ENCODE data around the gene USH2A.

USH2A gene

DNA sequence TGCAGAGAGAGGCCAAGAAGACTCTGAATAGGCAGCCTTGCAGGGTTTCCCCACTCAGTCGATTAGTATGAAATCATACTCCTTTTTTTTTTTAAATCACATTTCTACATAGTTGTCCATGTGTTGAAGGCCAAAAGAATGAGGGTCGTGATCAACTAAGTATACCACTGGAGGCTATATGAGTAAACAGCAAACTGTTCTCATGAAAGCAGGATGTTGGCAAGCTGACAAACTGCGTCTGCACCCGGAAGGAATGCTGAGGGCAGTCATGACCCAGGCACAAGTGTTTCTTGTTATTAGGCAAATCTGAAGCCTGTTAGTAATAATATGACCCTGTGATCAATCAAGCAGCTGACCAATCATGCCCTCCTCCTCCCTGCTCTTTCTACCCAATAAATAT lies 213.2 kb downstream of the USH2A start:
- no peak for DNase-seq (ENCODE audit: extremely low read depth in 1 of 2, low read depth in 1 of 2)

DNA sequence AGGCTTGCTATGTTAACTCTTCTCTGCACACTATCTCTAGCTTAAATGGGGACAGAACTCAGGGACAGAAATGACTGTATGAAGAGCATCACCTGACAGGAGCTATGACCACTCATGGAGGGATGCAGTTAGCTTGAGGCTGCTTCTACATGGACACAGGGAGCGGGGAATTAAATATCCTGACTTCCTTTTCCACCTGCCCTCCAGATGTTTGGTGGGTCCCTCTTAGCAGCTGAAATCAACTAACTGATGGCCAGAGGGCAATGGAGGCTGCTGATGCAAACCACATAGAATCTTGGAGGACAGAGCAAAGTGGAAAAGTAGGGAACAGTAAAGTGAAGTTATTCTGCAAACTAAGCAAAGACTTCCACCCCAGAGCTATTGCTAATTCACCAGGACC lies 214.1 kb downstream of the USH2A start:
- DNase-seq (ENCODE audit: extremely low read depth in 1 of 2, low read depth in 1 of 2), result no peak

GRCh38 chr1:216207154-216207553 lies 216.1 kb downstream of the USH2A start:
- DNase-seq (ENCODE audit: extremely low read depth in 1 of 2, low read depth in 1 of 2), result no peak

GRCh38 chr1:216205176-216205575 lies 218.1 kb downstream of the USH2A start:
- DNase-seq (ENCODE audit: extremely low read depth in 1 of 2, low read depth in 1 of 2), result no peak

DNA sequence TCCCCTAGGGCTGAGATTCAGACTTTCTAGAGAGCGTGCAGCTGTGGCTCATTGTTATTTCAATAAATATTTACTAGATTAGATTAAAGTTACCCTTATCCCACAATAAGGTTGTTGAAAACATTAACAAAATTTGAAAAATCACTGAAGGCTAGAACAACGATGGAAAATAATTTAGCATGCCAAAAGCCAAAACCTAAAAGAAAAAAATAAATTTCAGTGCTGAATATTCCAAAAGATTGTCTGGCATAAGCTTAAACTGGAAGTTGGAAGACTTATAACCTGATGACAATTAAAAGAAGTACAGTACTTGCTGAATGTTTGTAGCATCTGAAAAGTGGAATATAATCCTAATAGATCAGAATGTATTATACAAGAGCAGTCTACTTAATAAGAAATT lies 221.3 kb downstream of the USH2A start:
- DNase-seq (ENCODE audit: extremely low read depth in 1 of 2, low read depth in 1 of 2), result no peak

DNA sequence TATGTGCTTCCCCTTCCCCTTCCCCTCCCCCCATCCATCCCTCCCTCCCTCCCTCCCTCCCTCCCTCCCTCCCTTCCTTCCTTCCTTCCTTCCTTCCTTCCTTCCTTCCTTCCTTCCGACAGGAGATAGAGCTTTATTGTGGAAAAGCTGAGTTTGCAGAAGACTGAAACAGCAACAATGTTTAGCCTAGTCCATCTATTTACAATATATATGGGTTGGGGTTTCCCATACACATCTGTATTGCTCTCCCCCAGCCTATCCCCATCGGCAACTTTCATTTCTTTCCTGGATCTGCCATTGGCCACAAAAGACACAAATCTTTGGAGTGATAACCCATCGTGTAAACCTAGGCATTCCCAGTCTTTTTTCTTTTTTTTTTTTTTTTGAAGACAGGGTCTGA lies 222.3 kb downstream of the USH2A start:
- DNase-seq (ENCODE audit: extremely low read depth in 1 of 2, low read depth in 1 of 2), result no peak

DNA sequence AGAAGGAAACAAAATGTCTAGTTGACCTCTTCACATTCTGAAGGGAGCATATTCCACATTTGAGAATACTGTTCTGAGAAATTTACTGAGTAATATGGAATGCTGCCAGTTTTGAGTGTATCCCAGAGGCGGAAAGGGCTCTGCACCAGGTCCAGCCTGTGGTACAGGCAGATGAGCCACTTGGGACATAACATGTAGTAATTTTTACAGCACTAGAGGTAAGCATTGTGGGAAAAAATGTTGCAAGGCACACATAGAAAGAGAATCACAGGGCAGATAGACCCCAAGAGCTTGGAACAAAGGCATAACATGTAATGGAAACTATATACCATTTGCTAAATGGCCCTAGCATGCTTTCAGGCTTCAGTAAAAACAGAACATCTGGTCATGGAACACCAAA lies 228.5 kb downstream of the USH2A start:
- DNase-seq (ENCODE audit: extremely low read depth in 1 of 2, low read depth in 1 of 2), result no peak

DNA sequence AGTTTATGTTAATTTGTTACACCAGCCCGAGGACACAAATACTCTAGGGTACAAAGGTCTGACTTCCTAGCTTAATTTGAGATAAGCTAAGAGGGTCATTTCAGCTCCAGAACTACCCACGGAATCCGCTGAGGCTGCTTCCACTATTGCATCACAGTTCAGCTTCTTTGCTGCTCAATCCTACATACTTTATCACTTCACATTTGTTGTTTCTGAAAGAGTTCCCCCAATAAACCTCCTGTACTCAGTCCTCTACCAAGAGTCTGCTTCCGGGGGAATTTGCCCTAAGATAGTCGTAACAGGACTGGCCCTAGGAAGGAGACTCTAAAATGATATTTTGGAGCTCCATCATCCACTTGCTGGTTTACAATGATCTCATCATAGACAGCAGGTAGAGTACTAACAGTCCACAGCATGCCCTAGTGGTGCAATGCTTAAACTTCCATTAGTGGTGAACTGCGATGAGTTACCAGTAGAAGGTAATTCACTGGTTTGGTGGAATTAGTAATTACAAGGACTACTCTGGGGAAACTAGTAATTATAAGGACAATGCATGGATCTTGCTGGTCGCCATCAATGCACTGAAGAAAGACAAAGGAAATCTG lies 229.3 kb downstream of the USH2A start:
- no peak for DNase-seq (ENCODE audit: extremely low read depth in 1 of 2, low read depth in 1 of 2)

DNA sequence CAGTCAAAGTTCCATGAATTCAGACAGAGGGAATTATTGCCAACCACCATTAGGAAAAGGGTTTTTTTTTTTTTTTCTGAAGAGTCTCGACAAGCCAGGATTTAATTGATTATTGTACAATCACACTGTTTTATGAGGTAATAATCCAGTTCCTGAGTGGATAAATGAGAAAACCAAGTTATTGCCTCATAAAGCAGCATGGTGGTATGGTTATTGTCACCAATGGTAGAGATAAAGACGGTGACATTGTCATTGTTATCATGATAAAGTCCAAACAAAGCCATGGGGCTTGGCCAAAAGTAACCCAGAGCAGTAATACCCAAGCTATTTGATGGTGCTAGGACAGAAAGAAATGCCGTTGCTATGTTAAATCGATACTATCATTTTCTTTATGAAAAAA lies 232.8 kb downstream of the USH2A start:
- DNase-seq (ENCODE audit: extremely low read depth in 1 of 2, low read depth in 1 of 2), result no peak

- DNase-seq (ENCODE audit: extremely low read depth in 1 of 2, low read depth in 1 of 2), result no peak
These were observed 236.4 kb downstream of the USH2A start for GRCh38 chr1:216186816-216187215.

DNA sequence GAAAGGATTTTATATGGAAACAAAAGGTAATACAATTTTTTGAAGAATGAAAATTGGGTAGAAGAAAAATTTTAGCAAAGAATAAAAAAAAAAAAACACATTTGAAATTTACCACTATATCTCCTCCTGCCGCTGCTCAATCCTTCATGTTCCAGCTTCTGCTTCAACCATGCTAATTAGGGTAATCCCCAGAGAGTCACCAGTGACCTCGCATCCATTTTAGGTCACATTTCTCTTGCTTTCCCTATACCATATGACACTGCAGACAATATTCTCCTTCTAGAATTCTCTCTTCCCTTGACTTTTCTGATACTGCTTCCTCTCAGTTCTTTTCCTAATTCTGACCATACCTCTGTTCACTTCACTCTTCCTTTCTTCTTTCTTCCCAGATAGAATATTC lies 237.1 kb downstream of the USH2A start:
- DNase-seq (ENCODE audit: extremely low read depth in 1 of 2, low read depth in 1 of 2), result no peak

DNA sequence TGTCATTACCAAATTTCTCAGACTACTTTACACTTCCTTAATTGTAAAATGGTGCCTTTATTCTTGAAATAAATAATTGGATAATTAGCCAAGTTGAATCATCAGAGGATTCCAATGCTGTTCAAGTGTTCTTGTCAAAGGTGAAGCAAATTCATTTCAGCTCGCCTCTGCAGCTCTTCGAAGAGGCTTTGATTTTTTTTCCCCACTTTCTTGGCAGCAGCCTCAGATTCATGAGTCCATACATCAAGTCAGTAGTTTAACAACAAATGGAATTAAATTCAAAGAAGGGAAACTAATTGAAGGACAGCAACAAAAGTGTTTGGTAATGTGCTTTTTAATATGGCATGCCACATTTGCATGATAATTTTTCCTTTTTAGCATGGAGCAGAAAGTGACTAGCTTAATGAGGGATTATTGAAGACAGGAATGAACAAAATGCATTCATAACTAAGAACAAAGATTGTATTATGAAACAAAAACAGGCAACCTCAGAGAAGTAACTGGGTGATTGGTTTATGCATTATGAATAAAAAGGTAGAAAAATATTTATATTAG lies 239.0 kb downstream of the USH2A start:
- no peak for DNase-seq (ENCODE audit: extremely low read depth in 1 of 2, low read depth in 1 of 2)

DNA sequence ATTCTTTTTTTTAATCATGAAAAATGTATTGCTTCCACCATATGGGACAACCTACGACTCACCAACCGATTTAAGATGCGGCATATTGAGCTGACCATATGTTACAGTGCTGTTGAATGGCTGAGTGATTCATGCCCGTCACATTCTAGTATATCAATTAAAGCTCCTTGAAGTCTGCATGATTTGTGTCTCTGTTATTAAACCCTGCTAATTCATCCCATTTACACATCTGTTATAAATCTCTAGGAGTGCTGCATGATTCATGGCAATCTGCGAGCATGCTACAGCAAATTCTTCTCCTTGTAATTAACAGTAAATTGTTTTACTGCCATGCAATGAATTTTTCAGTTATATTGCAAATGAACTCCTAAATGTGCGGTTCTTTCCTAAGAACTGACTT lies 239.8 kb downstream of the USH2A start:
- DNase-seq (ENCODE audit: extremely low read depth in 1 of 2, low read depth in 1 of 2), result no peak

GRCh38 chr1:216183007-216183406 lies 240.2 kb downstream of the USH2A start:
- DNase-seq (ENCODE audit: extremely low read depth in 1 of 2, low read depth in 1 of 2), result no peak

DNA sequence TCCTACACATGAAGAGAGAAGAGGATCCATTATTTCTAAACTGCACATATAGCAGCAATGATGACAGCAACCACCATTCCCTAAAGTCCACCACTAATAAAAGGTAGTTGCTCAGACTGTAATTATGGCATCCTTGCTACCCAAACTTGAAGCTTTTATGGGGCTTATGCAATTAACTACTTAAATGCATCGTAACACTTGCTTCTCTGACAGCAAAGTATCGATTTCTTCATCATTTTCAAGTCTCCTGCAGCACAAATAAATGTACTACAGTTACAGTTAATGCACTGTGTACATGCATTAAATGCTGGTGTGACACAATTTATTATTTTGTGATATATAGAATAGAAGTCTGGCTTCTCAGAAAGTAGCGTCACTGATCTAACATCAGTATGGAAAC lies 241.7 kb downstream of the USH2A start:
- DNase-seq (ENCODE audit: extremely low read depth in 1 of 2, low read depth in 1 of 2), result no peak

- no peak for DNase-seq (ENCODE audit: extremely low read depth in 1 of 2, low read depth in 1 of 2)
These were observed 245.0 kb downstream of the USH2A start for GRCh38 chr1:216178281-216178680.

DNA sequence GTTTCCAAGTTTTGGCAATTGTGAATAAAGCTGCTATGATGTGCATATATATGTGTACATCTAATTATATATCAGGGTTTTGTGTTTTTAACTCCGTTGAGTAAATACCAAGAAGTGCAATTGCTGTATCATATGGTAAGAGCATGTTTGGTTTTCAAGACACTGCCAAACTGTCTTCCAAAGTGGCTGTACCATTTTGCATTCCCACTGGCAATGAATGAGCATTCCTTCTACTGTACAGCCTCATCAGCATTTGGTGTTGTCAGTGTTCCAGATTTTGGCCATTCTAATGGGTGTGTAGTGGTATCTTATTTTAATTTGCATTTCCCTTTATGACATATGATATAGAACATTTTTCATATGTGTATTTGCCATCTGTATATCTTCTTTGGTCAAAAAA lies 246.3 kb downstream of the USH2A start:
- DNase-seq (ENCODE audit: extremely low read depth in 1 of 2, low read depth in 1 of 2), result no peak

GRCh38 chr1:216175714-216176113 lies 247.5 kb downstream of the USH2A start:
- no peak for DNase-seq (ENCODE audit: extremely low read depth in 1 of 2, low read depth in 1 of 2)

- no peak for DNase-seq (ENCODE audit: extremely low read depth in 1 of 2, low read depth in 1 of 2)
These were observed 249.8 kb downstream of the USH2A start for GRCh38 chr1:216173376-216173995.

GRCh38 chr1:216169351-216169750 lies 253.9 kb downstream of the USH2A start:
- DNase-seq (ENCODE audit: extremely low read depth in 1 of 2, low read depth in 1 of 2), result no peak

DNA sequence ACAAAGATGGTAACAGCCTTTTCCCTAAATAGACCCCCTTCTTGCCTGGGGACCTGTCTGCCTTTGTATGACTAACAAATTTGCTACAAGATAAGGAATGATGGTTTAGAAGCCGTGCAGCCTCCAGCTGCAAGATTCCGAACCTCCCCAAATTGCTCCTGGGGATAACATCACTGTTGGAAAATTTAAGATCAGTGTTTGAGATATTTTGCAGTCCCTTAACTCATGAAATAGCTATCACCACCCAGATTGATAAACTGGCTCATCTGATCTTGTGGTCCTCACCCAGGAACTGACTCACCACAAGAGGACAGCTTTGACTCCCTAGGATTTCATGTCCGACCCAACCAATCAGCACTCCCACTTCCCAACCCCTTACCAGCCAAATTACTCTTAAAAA lies 254.7 kb downstream of the USH2A start:
- DNase-seq (ENCODE audit: extremely low read depth in 1 of 2, low read depth in 1 of 2), result no peak

GRCh38 chr1:216154063-216154462 lies 269.2 kb downstream of the USH2A start:
- no peak for DNase-seq (ENCODE audit: extremely low read depth in 1 of 2, low read depth in 1 of 2)

GRCh38 chr1:216153130-216153529 lies 270.1 kb downstream of the USH2A start:
- no peak for DNase-seq (ENCODE audit: extremely low read depth in 1 of 2, low read depth in 1 of 2)
